ENCODE data around the gene REEP6. TPM values are rescaled to one million over a fixed set of nuclear protein-coding genes. Genes with fewer than 3 reads are reported as not detected.

Gene REEP6
- total and polyA plus RNA-seq, 2 donors (not counting 3 experiments of a cell fraction or from before 2014, with no cell fraction given): 1.3 to 1.5 TPM

DNA sequence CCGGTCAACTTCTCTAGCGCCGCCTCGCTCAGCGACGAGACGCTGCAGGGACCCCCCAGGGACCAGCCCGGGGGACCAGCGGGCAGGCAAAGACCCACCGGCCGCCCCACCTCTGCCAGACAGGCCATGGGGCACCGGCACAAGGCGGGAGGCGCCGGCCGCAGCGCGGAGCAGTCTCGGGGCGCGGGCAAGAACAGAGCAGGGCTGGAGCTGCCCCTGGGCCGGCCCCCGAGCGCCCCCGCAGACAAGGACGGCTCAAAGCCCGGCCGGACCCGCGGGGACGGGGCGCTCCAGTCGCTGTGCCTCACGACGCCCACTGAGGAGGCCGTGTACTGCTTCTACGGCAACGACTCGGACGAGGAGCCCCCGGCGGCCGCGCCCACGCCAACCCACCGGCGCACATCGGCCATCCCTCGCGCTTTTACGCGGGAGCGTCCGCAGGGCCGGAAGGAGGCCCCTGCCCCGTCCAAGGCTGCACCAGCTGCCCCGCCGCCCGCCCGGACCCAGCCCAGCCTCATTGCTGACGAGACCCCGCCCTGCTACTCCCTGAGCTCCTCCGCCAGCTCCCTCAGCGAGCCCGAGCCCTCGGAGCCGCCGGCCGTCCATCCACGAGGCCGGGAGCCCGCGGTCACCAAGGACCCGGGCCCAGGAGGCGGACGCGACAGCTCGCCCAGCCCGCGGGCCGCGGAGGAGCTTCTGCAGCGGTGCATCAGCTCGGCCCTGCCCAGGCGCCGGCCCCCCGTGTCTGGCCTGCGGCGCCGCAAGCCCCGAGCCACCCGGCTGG, 23.3 kb upstream of the REEP6 start:
- Histone ChIP-seq H3K4me3 (replicated peaks in 1 of 3; ENCODE audit: insufficient read depth in 1 of 3, low read depth in 1 of 3, low read length in 3 of 3) (no peak overlapping the region), H3K4me1 (ENCODE audit: control insufficient read depth, extremely low read depth, insufficient read depth, low read length) (peaks cover 5% of the 10 kb centered on the region), H2AFZ (ENCODE audit: low read depth, low read length) (no peak overlapping the region), H3K27ac (ENCODE audit: insufficient read depth, low read depth, low read length) (no peak overlapping the region), H3K9me3 (replicated peaks; ENCODE audit: control insufficient read depth, insufficient read depth, low read length) (no peaks in the 10 kb centered on the region), H3K4me2 (ENCODE audit: insufficient read depth, low read length) (no peak overlapping the region), H4K20me1 (replicated peaks; ENCODE audit: control insufficient read depth, extremely low read depth, insufficient read depth, low read length) (no peaks in the 10 kb centered on the region), H3K79me2 (ENCODE audit: control insufficient read depth, insufficient read depth, low read length) (no peaks in the 10 kb centered on the region), H3K9me1 (replicated peaks; ENCODE audit: control insufficient read depth, extremely low read depth, insufficient read depth, low read length) (no peaks in the 10 kb centered on the region), H3K27me3 (ENCODE audit: control insufficient read depth in 2 of 2, insufficient read depth in 2 of 2, low read length in 2 of 2) (peaks cover 42 to 76% of the 10 kb centered on the region in 2 experiments), H3K9ac (replicated peaks; ENCODE audit: extremely low read depth, insufficient read depth, low read length) (no peak overlapping the region), H3K36me3 (ENCODE audit: control insufficient read depth in 2 of 2, extremely low read depth in 1 of 2, insufficient read depth in 2 of 2, low read length in 2 of 2) (no peaks in the 10 kb centered on the region)
- DNase-seq (ENCODE audit: low read depth, low spot score) (no peak), FAIRE-seq (no peak)
- dilution Hi-C loops (cut with MboI; ENCODE audit: extremely low pct_ligation_motif_present, low sequenced_read_pairs) (no loop called here), intact Hi-C loops (cut with micrococcal nuclease) (no loop called here)
- TF ChIP-seq MYC (IDR thresholded peaks at IDR 0.05; ENCODE audit: low read depth, low read length): no peak
- no peak for TF ChIP-seq GATA2 (IDR thresholded peaks at IDR 0.05; ENCODE audit: insufficient read depth, insufficient read length, low read depth, low read length)
- TF ChIP-seq EZH2 (IDR thresholded peaks at IDR 0.05; ENCODE audit: borderline replicate concordance, low read depth, low read length, severe bottlenecking): peak; percentile 76
- BruUV-seq (replicated peaks): no TSS peak
- CTCF ChIA-PET: interaction anchor here (0.6 to 3.6 kb wide), 6 partner anchors 9 to 387 kb away, joined by 3 to 11 read pairs (median 6); partner anchors contain the start of gene REEP6
- POLR2A ChIA-PET: no interaction called here

DNA sequence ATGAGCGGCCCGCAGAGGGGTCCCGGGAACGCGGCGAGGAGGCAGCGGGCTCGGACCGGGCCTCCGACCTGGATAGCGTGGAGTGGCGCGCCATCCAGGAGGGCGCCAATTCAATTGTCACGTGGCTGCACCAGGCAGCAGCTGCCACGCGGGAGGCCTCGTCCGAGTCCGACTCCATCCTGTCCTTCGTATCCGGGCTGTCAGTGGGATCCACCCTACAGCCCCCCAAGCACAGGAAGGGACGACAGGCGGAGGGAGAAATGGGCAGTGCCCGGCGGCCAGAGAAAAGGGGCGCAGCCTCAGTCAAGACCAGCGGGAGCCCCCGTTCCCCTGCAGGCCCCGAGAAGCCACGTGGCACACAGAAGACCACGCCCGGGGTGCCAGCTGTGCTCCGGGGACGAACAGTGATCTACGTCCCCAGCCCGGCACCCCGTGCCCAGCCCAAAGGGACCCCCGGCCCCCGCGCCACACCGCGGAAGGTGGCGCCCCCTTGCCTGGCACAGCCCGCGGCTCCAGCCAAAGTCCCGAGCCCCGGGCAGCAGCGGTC, 22.6 kb upstream of the REEP6 start:
- CTCF ChIA-PET: interaction anchor here (3.6 kb wide), 1 partner anchor 23 kb away, joined by 11 read pairs; no protein-coding TSS in a partner anchor
- H3K4me1 ChIP-seq (ENCODE audit: control insufficient read depth, extremely low read depth, insufficient read depth, low read length): peaks cover 5% of the 10 kb centered on the region
- H3K27me3 ChIP-seq (ENCODE audit: control insufficient read depth in 2 of 2, insufficient read depth in 2 of 2, low read length in 2 of 2): peaks cover 44 to 81% of the 10 kb centered on the region in 2 experiments
- no peak overlapping the region for H2AFZ ChIP-seq (ENCODE audit: low read depth, low read length)
- POLR2A ChIA-PET: no interaction called here
- no peaks in the 10 kb centered on the region for H3K36me3 ChIP-seq (ENCODE audit: control insufficient read depth in 2 of 2, extremely low read depth in 1 of 2, insufficient read depth in 2 of 2, low read length in 2 of 2)
- H3K4me3 ChIP-seq (replicated peaks in 1 of 3; ENCODE audit: insufficient read depth in 1 of 3, low read depth in 1 of 3, low read length in 3 of 3): no peak overlapping the region
- no TSS peak for BruUV-seq (replicated peaks)
- no peak overlapping the region for H3K9ac ChIP-seq (replicated peaks; ENCODE audit: extremely low read depth, insufficient read depth, low read length)
- intact Hi-C loops (cut with micrococcal nuclease): no loop called here
- H3K27ac ChIP-seq (ENCODE audit: insufficient read depth, low read depth, low read length): no peak overlapping the region
- FAIRE-seq (no peak), DNase-seq (ENCODE audit: low read depth, low spot score) (no peak)
- no peaks in the 10 kb centered on the region for H3K79me2 ChIP-seq (ENCODE audit: control insufficient read depth, insufficient read depth, low read length)
- H4K20me1 ChIP-seq (replicated peaks; ENCODE audit: control insufficient read depth, extremely low read depth, insufficient read depth, low read length): no peaks in the 10 kb centered on the region
- H3K4me2 ChIP-seq (ENCODE audit: insufficient read depth, low read length): no peak overlapping the region
- TF ChIP-seq EZH2 (IDR thresholded peaks at IDR 0.05; ENCODE audit: borderline replicate concordance, low read depth, low read length, severe bottlenecking) (peak; percentile 56), FOS (IDR thresholded peaks at IDR 0.05; ENCODE audit: borderline replicate concordance, insufficient read depth, low read length) (no peak)
- no peaks in the 10 kb centered on the region for H3K9me1 ChIP-seq (replicated peaks; ENCODE audit: control insufficient read depth, extremely low read depth, insufficient read depth, low read length)
- dilution Hi-C loops (cut with MboI; ENCODE audit: extremely low pct_ligation_motif_present, low sequenced_read_pairs): no loop called here
- H3K9me3 ChIP-seq (replicated peaks; ENCODE audit: control insufficient read depth, insufficient read depth, low read length): no peaks in the 10 kb centered on the region
